Fibroblast of lung (primary cell): ENCODE data around the gene UACA. TPM values are rescaled to one million over a fixed set of nuclear protein-coding genes. Genes with fewer than 3 reads are reported as not detected.

Experiments used
- DNase-seq, 2 donors: peaks; one replicate each; pipeline versions ENCODE4 v3.0.0 to v3.0.0-alpha.2; 2010; ENCODE audit warnings: low read depth in 2 of 2
- H2AFZ ChIP-seq: 2 replicates; pipeline ENCODE4 v1.5.1; 2012; ENCODE audit warnings: low read length, control low read depth, inconsistent platforms
- H3K27ac ChIP-seq: 2 replicates; pipeline ENCODE4 v1.5.1; 2011; ENCODE audit warnings: low read length, control low read depth; ENCODE audit not compliant: insufficient read depth
- H3K27me3 ChIP-seq: 2 replicates; pipeline ENCODE4 v1.5.1; 2011; ENCODE audit warnings: mild to moderate bottlenecking, low read length; ENCODE audit not compliant: control insufficient read depth, insufficient read depth
- H3K36me3 ChIP-seq: 2 replicates; pipeline ENCODE4 v1.5.1; 2011; ENCODE audit warnings: low read length; ENCODE audit not compliant: control insufficient read depth, insufficient read depth
- H3K4me1 ChIP-seq: 2 replicates; pipeline ENCODE4 v1.5.1; 2011; ENCODE audit warnings: low read length; ENCODE audit not compliant: control insufficient read depth, insufficient read depth; ENCODE audit errors: extremely low read depth
- H3K4me2 ChIP-seq: 2 replicates; pipeline ENCODE4 v1.5.1; 2011; ENCODE audit warnings: low read length, control low read depth; ENCODE audit not compliant: insufficient read depth; ENCODE audit errors: extremely low read depth
- H3K4me3 ChIP-seq, 4 experiments: fragments of 200-600 bp in 1 of 4; sonication (generic) in 1 of 4; replicated peaks in 1 of 4; 2 replicates each; pipeline ENCODE4 v1.5.1; 2011 to 2016; ENCODE audit warnings: low read length in 4 of 4, low read depth in 3 of 4, mild to moderate bottlenecking in 3 of 4, control low read depth in 2 of 4, inconsistent platforms in 1 of 4, mixed read lengths in 1 of 4; ENCODE audit not compliant: insufficient read depth in 1 of 4; ENCODE audit errors: control extremely low read depth in 1 of 4
- H3K79me2 ChIP-seq: 2 replicates; pipeline ENCODE4 v1.5.1; 2012; ENCODE audit warnings: mild to moderate bottlenecking, low read length, inconsistent platforms; ENCODE audit not compliant: control insufficient read depth, insufficient read depth
- H3K9ac ChIP-seq: 2 replicates; pipeline ENCODE4 v1.5.1; 2011; ENCODE audit warnings: mild to moderate bottlenecking, low read length, control low read depth; ENCODE audit not compliant: insufficient read depth
- H3K9me3 ChIP-seq: 2 replicates; pipeline ENCODE4 v1.5.1; 2012; ENCODE audit warnings: low read depth, low read length; ENCODE audit not compliant: control insufficient read depth, insufficient read depth
- H4K20me1 ChIP-seq: 2 replicates; pipeline ENCODE4 v1.5.1; 2011; ENCODE audit warnings: low read length; ENCODE audit not compliant: control insufficient read depth, insufficient read depth; ENCODE audit errors: extremely low read depth
- CTCF ChIP-seq, 2 donors: IDR thresholded peaks in 1 of 2; conservative IDR thresholded peaks in 1 of 2; 1 replicate in 1 of 2; 2 replicates in 1 of 2; pipeline ENCODE4 v1.5.1; 2011 to 2012; ENCODE audit warnings: low read length in 2 of 2, control low read depth in 1 of 2, inconsistent platforms in 1 of 2, low read depth in 1 of 2, mild to moderate bottlenecking in 1 of 2
- EZH2 ChIP-seq: IDR thresholded peaks from 2 replicates; pipeline ENCODE4 v1.5.1; 2012; ENCODE audit warnings: low read length, control low read depth, mild to moderate bottlenecking; ENCODE audit errors: missing control alignments
- polyA plus RNA-seq, 2 donors: library from polyadenylated mRNA; depleted of rRNA in 1 of 2; stranded (reverse) in 1 of 2; unstranded in 1 of 2; fragments of >200 nt; gene quantifications; 2 replicates each; pipeline ENCODE4 v1.2.1, GENCODE V29; 2011 to 2012; ENCODE audit warnings: missing spikeins in 1 of 2
- total RNA-seq: library from RNA; depleted of rRNA; stranded (reverse); fragments of >200 nt; gene quantifications from 2 replicates; pipeline ENCODE4 v1.2.1, GENCODE V29; 2014

UACA gene
- total and polyA plus RNA-seq, 2 donors (not counting 1 experiment from before 2014, with no cell fraction given): 170 to 187 TPM

GRCh38 chr15:70778258-70779076 is 15.1 kb upstream of the UACA start:
- no peak overlapping the region for H2AFZ ChIP-seq

GRCh38 chr15:70777170-70777926 is 14.0 kb upstream of the UACA start:
- Histone ChIP-seq H3K4me2 (no peak overlapping the region), H3K9ac (no peak overlapping the region), H3K36me3 (no peaks in the 10 kb centered on the region), H3K9me3 (no peaks in the 10 kb centered on the region), H4K20me1 (no peaks in the 10 kb centered on the region), H3K79me2 (no peaks in the 10 kb centered on the region), H3K4me3 (no peak overlapping the region), H3K4me1 (peaks cover 9% of the 10 kb centered on the region), H3K27ac (no peak overlapping the region), H3K27me3 (no peaks in the 10 kb centered on the region), H2AFZ (no peak overlapping the region)
- no peak for DNase-seq
- TF ChIP-seq CTCF (conservative IDR thresholded peaks at IDR 0.05 in 1 of 2, IDR thresholded peaks at IDR 0.05 in 1 of 2; ENCODE audit: low read depth in 1 of 2, low read length in 2 of 2) (no peak), EZH2 (no peak)

More at GRCh38 chr15:70778258-70779076, 15.1 kb upstream of the UACA start:
- Histone ChIP-seq H3K36me3 (no peaks in the 10 kb centered on the region), H3K9me3 (no peaks in the 10 kb centered on the region), H3K4me2 (peak overlapping the region; percentile 59), H3K4me1 (peaks cover 10% of the 10 kb centered on the region), H3K27me3 (no peaks in the 10 kb centered on the region), H3K27ac (peak overlapping the region; percentile 22), H3K79me2 (no peaks in the 10 kb centered on the region), H3K4me3 (peak overlapping the region in 1 of 4 experiments; percentile 22), H4K20me1 (no peaks in the 10 kb centered on the region), H3K9ac (no peak overlapping the region)
- TF ChIP-seq CTCF (conservative IDR thresholded peaks at IDR 0.05 in 1 of 2, IDR thresholded peaks at IDR 0.05 in 1 of 2; ENCODE audit: low read depth in 1 of 2, low read length in 2 of 2): no peak
- TF ChIP-seq EZH2: no peak
- DNase-seq: peak; percentile 79 to 91

- DNase-seq: peak; percentile 62 to 86
- Histone ChIP-seq H3K9ac (no peak overlapping the region), H3K27me3 (no peaks in the 10 kb centered on the region), H2AFZ (no peak overlapping the region), H3K4me3 (no peak overlapping the region), H3K4me1 (peaks cover 9% of the 10 kb centered on the region), H3K27ac (peak overlapping the region; percentile 21), H3K4me2 (peak overlapping the region; percentile 3), H3K79me2 (no peaks in the 10 kb centered on the region), H4K20me1 (no peaks in the 10 kb centered on the region), H3K36me3 (no peaks in the 10 kb centered on the region), H3K9me3 (no peaks in the 10 kb centered on the region)
- TF ChIP-seq EZH2 (no peak), CTCF (conservative IDR thresholded peaks at IDR 0.05 in 1 of 2, IDR thresholded peaks at IDR 0.05 in 1 of 2; ENCODE audit: low read depth in 1 of 2, low read length in 2 of 2) (no peak)
Measured at GRCh38 chr15:70775160-70775559, 11.8 kb upstream of the UACA start.
